ENCODE data around the gene TSC22D2. TPM values are rescaled to one million over a fixed set of nuclear protein-coding genes. Genes with fewer than 3 reads are reported as not detected.

The TSC22D2 gene
- total RNA-seq, 1 donor = 13.4 TPM

DNA sequence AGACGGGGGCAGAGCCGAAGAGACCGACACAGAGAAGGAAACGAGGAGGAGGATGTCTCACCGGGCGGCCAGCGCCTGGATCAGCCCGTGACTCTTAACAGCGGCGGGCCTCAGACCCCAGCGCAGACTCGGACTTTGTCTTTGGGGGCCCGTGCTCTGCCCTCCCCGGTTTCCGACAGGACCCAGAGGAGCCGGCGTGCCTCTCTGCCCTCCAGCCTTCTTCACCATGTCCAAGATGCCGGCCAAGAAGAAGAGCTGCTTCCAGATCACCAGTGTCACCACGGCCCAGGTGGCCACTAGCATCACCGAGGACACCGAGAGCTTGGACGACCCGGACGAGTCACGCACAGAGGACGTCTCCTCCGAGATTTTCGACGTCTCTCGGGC is 1.0 kb downstream of the TSC22D2 start:
- H3K27me3 ChIP-seq (ENCODE audit: insufficient read depth, low read length) = no peaks in the 10 kb centered on the region
- H3K36me3 ChIP-seq (ENCODE audit: insufficient read depth, low read length) = peaks cover 4% of the 10 kb centered on the region
- TF ChIP-seq, protein P1, sequence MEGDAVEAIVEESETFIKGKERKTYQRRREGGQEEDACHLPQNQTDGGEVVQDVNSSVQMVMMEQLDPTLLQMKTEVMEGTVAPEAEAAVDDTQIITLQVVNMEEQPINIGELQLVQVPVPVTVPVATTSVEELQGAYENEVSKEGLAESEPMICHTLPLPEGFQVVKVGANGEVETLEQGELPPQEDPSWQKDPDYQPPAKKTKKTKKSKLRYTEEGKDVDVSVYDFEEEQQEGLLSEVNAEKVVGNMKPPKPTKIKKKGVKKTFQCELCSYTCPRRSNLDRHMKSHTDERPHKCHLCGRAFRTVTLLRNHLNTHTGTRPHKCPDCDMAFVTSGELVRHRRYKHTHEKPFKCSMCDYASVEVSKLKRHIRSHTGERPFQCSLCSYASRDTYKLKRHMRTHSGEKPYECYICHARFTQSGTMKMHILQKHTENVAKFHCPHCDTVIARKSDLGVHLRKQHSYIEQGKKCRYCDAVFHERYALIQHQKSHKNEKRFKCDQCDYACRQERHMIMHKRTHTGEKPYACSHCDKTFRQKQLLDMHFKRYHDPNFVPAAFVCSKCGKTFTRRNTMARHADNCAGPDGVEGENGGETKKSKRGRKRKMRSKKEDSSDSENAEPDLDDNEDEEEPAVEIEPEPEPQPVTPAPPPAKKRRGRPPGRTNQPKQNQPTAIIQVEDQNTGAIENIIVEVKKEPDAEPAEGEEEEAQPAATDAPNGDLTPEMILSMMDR (IDR thresholded peaks at IDR 0.05; ENCODE audit: extremely low read depth, low read depth, low read length) = no peak
- no peak overlapping the region for H2AFZ ChIP-seq (ENCODE audit: low read length)
- peak overlapping the region; percentile 100 for H3K27ac ChIP-seq (ENCODE audit: low read depth, low read length)
- H4K20me1 ChIP-seq (ENCODE audit: insufficient read depth, low read length) = peaks cover 51% of the 10 kb centered on the region
- H3K4me2 ChIP-seq (ENCODE audit: insufficient read depth, low read length) = peak overlapping the region; percentile 93
- H3K79me2 ChIP-seq (ENCODE audit: insufficient read depth, low read length) = peaks cover 71% of the 10 kb centered on the region
- peak overlapping the region; percentile 98 for H3K4me3 ChIP-seq (ENCODE audit: insufficient read depth, low read length)
- no peaks in the 10 kb centered on the region for H3K9me3 ChIP-seq (ENCODE audit: low read depth, low read length)
- no peak for DNase-seq (ENCODE audit: insufficient read length, low spot score, missing footprints)
- peaks cover 16% of the 10 kb centered on the region for H3K4me1 ChIP-seq (ENCODE audit: insufficient read depth, low read length)

DNA sequence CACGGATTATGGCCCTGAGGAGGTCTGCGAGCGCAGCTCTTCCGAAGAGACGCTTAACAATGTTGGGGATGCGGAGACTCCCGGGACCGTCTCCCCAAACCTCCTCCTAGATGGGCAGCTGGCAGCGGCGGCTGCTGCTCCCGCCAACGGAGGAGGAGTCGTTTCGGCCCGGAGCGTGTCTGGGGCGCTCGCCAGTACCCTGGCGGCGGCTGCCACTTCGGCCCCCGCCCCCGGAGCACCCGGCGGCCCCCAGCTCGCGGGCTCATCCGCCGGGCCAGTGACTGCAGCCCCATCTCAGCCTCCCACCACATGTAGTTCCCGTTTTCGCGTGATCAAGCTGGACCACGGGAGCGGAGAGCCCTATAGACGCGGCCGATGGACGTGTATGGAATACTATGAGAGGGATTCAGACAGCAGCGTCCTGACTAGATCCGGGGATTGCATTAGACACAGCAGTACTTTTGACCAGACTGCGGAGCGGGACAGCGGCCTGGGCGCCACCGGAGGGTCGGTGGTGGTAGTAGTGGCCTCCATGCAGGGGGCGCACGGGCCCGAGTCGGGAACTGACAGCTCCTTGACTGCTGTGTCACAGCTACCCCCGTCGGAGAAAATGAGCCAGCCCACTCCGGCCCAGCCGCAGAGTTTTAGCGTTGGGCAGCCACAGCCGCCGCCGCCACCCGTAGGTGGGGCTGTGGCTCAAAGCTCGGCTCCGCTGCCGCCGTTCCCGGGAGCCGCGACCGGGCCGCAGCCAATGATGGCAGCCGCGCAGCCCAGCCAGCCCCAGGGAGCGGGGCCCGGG is 1.6 kb downstream of the TSC22D2 start:
- Histone ChIP-seq H3K27me3 (ENCODE audit: insufficient read depth, low read length) (no peaks in the 10 kb centered on the region), H3K79me2 (ENCODE audit: insufficient read depth, low read length) (peaks cover 75% of the 10 kb centered on the region), H3K36me3 (ENCODE audit: insufficient read depth, low read length) (peaks cover 4% of the 10 kb centered on the region), H2AFZ (ENCODE audit: low read length) (no peak overlapping the region), H3K4me2 (ENCODE audit: insufficient read depth, low read length) (peak overlapping the region; percentile 93), H3K27ac (ENCODE audit: low read depth, low read length) (peak overlapping the region; percentile 100), H4K20me1 (ENCODE audit: insufficient read depth, low read length) (peaks cover 57% of the 10 kb centered on the region), H3K4me1 (ENCODE audit: insufficient read depth, low read length) (peaks cover 22% of the 10 kb centered on the region), H3K9me3 (ENCODE audit: low read depth, low read length) (no peaks in the 10 kb centered on the region), H3K4me3 (ENCODE audit: insufficient read depth, low read length) (peak overlapping the region; percentile 98)
- TF ChIP-seq, protein P1 (IDR thresholded peaks at IDR 0.05; ENCODE audit: extremely low read depth, low read depth, low read length) = peak; percentile 31
- DNase-seq (ENCODE audit: insufficient read length, low spot score, missing footprints) = peak; percentile 88

GRCh38 chr3:150410311-150411105 is 2.4 kb downstream of the TSC22D2 start:
- Histone ChIP-seq H3K36me3 (ENCODE audit: insufficient read depth, low read length) (peaks cover 4% of the 10 kb centered on the region), H3K4me3 (ENCODE audit: insufficient read depth, low read length) (peak overlapping the region; percentile 98), H3K79me2 (ENCODE audit: insufficient read depth, low read length) (peaks cover 79% of the 10 kb centered on the region), H3K4me1 (ENCODE audit: insufficient read depth, low read length) (peaks cover 30% of the 10 kb centered on the region), H3K27me3 (ENCODE audit: insufficient read depth, low read length) (no peaks in the 10 kb centered on the region), H4K20me1 (ENCODE audit: insufficient read depth, low read length) (peaks cover 64% of the 10 kb centered on the region), H3K4me2 (ENCODE audit: insufficient read depth, low read length) (peak overlapping the region; percentile 93), H3K27ac (ENCODE audit: low read depth, low read length) (peak overlapping the region; percentile 100), H2AFZ (ENCODE audit: low read length) (no peak overlapping the region), H3K9me3 (ENCODE audit: low read depth, low read length) (no peaks in the 10 kb centered on the region)
- TF ChIP-seq, protein P1 (IDR thresholded peaks at IDR 0.05; ENCODE audit: extremely low read depth, low read depth, low read length) = no peak
- DNase-seq (ENCODE audit: insufficient read length, low spot score, missing footprints) = peak; percentile 81

DNA sequence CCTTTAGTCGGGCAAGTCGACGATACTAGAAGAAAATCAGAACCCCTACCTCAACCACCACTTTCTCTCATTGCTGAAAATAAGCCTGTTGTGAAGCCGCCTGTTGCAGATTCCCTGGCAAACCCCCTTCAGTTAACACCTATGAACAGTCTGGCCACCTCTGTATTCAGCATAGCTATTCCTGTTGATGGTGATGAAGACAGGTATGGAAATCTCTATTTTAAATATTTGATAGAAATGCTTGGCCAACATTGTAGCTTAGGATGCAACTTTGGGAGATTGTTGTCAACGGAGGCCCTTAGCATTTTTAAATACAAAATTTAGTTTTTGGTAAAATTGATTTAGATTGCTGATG is 3.0 kb downstream of the TSC22D2 start:
- H2AFZ ChIP-seq (ENCODE audit: low read length) = no peak overlapping the region
- H3K4me1 ChIP-seq (ENCODE audit: insufficient read depth, low read length) = peaks cover 36% of the 10 kb centered on the region
- DNase-seq (ENCODE audit: insufficient read length, low spot score, missing footprints) = no peak
- peaks cover 80% of the 10 kb centered on the region for H3K79me2 ChIP-seq (ENCODE audit: insufficient read depth, low read length)
- no peaks in the 10 kb centered on the region for H3K9me3 ChIP-seq (ENCODE audit: low read depth, low read length)
- H3K4me3 ChIP-seq (ENCODE audit: insufficient read depth, low read length) = peak overlapping the region; percentile 98
- peak overlapping the region; percentile 100 for H3K27ac ChIP-seq (ENCODE audit: low read depth, low read length)
- H3K36me3 ChIP-seq (ENCODE audit: insufficient read depth, low read length) = peaks cover 9% of the 10 kb centered on the region
- TF ChIP-seq, protein P1 (IDR thresholded peaks at IDR 0.05; ENCODE audit: extremely low read depth, low read depth, low read length) = no peak
- peaks cover 70% of the 10 kb centered on the region for H4K20me1 ChIP-seq (ENCODE audit: insufficient read depth, low read length)
- no peaks in the 10 kb centered on the region for H3K27me3 ChIP-seq (ENCODE audit: insufficient read depth, low read length)
- peak overlapping the region; percentile 93 for H3K4me2 ChIP-seq (ENCODE audit: insufficient read depth, low read length)

Measured in osteoblast (primary cell).